Inferior parietal cortex (tissue), 1 donor: ENCODE data around the gene PRPF19.
A peak's percentile ranks its signal among the peaks of the same experiment; 100 is the strongest.

Source experiments
- DNase-seq: peaks from one replicate; pipeline ENCODE4 v3.0.0-alpha.2; 2016; ENCODE audit errors: extremely low spot score

The PRPF19 gene

DNA sequence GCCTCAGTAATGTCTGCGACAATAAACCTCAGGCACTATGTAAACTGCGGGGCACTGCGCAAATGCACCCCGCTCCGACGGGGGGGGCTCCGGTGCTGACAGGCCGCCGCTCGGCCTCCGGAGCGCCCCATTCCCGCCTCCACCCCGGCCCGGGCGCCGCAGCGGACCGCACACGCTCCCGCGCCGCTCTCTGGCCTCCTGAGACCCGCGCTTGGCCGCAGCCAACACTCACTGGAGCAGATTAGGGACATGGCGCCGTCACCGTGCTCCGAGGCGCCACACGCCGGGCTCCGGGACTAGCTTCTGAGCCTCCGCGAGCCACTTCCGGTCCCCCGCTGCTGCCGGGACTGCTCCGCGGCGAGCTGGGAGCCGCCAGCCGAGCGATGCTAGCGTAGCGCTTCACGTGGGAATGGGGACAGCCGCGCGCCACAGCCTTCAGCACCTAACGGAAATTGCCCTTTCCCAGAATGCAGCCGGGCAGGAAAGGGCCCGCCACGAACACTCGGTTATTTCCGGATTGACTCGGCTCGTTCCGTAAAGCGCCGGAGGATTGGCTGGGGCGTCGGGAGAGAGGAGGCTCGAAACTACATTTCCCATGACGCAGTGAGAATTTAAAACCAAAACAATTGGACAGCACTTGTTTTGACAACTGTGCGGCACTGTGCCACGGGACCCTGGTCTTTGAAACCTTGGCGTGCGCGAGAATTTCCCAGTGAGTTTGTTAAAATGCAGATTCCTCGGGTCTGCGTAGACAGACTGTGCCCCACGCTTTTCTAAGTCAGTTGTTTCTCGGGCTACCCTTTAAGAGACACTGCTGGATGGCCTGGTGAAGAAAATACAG is at the start of gene PRPF19:
Gene PRPF19 (minus strand): TSS at position 454 of the 841 bp plus-strand sequence. CDS start 203 bp downstream, at position 251.
- DNase-seq = peak; percentile 99

DNA sequence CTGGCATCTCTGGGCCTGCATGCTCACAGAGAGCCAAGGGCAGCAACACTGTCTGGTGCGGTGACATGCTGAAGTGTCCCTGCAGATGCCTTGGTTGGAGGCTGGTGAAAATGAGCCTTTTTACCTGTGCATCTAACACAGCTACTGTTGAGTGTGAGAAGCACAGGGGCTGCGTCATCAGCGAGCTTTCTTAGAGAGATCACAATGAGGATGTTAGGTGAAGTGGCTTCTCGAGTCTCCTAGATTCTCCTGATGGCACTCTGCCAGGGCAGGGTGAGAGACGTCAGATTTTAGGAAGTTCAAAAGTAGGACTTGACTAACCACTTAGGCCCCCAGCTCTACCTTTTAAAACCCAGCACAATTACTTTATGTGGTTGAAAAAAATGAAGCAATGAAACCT is 49.2 kb upstream of the PRPF19 start:
- DNase-seq = no peak

DNA sequence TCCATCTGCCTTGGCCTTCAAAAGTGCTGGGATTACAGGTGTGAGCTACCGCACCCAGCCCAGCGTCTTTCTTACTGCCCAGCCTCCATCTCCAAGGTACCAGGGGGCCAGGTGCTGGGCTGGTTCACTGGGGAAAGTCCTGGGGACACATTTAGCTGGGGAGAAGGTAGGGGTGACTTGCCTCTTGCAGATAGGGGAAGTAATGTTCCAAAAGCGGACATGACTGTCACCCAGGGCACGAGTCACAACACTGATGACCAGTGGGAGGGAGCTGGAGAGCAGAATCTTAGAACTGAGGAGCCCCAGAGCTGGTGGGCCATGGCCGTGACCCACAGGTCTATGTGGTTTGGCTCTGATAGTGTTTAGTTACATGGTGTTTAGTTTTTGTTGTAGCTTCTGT is 48.0 kb upstream of the PRPF19 start:
- DNase-seq = no peak

DNA sequence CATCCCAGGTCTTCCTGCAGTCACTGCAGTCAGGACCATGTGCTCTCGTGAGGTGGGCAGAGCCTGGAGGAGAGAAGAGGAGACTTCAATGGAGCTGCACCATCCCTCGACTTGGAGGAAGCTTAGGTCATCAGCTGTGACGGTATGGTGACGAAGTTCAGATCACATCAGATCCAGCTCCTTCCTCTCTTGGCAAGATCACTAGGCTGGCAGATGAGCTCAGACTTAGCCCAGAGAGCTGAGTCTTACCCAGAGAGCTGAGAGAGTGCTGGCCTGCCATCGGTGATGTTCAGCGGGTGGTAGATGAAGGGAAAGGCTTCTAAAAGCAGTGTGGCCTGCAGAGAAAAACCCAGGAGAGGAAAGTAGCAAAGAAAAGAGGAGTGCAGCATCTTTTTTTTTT is 47.4 kb upstream of the PRPF19 start:
- no peak for DNase-seq

DNA sequence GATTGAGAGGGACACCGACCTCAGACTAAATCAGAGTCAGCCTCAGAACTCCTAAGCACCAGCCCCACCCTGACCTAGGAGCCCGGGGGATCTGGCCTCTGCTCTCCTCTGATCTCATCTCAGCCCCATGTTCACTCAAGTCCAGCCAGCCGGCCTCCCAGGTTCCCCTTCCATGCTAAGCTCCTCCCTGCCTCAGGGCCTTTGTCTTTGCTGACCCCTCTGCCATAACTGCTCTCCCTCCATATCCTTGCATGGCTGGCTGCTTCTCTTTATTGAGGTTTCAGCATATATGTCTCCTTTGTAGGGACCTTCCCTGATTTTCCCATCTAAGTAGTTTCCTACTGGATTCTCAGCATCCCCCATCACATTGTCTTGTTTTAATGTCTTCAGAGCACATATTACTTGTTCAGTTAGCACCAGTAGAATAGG is 46.4 kb upstream of the PRPF19 start:
- DNase-seq = no peak

DNA sequence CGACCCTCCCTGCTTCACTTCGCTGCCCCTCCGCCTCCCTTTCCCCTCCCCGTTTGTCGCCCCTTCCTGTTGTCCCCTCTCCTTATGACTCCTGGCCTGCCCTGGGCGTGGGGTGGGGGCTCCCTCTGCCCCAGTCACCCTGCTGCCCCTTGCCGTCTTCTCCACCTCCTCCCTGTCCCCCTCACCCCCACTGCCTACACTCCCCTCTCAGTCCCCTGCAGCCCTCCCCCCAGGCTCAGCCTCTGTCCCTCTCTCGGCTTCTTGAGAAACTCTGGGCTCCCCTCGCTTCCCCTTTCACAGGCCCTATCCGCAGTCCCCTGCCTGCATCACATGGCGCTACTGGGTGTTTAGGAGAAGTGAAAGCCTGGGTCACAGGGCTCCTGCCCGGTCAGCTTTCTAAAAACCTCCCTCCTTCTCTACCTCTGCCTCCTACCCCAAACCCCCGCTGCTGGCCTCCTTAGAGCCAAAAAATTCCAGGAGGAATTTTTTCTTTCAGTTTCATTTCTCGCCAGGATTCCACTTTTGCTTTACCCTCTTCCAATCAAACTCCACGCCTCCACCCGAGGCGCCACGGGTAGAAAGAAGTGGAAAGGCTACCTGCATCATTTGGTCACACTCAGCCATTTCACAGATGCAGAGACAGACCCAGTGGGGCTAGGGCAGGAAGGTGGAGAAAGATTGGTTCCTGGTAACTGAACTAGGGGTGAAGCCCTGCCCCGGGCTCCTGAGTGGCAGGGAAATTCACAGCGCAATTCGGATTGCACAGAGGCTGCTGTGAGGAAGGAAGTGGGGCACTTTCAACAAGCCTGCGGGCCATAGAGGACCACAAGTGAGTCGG is 45.7 kb upstream of the PRPF19 start, which contains the start of gene SLC15A3:
Gene SLC15A3 (minus strand): TSS at position 273 of the 838 bp plus-strand sequence. CDS start 625 bp downstream, outside the sequence.
- no peak for DNase-seq

DNA sequence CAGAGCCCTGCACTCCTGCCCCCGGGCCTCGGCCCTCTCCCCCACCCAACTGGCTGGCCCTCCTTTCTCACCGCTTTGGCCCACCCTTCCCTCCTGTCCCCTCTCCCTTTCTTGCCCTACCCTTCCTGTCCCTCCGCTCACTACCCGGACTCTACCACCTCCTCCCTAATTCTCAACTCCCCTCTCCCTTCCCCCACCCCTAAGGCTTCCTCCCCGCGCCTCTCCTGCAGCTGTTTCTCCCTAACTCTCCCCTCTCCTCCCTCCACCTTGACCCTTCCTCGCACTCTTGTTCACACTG is 45.2 kb upstream of the PRPF19 start:
- DNase-seq = no peak

DNA sequence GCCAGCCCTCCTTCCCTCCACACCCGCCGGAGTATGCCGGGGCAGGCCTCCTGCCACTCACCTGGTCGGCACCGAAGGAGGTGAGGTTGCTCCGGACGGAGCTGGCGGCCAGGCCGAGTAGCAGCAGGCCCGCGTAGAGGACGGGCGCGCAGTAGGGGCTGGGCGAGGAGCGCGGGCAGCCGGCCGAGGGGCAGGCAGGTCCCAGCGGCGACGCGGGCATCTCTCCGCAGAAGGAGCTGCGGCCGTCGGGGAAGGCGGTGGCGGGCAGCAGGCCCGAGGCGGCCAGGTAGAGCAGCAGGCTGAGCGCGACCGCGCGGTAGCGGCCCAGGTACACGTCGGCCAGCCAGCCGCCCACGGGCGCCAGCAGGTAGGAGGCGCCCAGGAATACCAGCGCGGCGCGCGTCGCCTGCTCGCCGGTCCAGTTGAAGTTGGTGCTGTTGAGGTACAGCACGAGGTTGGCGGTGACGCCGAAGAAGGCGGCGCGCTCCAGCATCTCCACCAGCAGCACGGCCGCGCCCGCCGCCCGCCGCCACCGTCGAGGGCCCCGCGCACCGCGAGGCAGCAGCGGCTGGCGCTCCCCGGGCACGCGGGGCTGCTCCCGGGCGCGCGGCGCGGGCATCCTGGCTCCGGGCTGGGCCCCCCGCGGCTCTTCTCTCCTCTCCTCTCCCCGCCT is 44.7 kb upstream of the PRPF19 start:
- DNase-seq = no peak

DNA sequence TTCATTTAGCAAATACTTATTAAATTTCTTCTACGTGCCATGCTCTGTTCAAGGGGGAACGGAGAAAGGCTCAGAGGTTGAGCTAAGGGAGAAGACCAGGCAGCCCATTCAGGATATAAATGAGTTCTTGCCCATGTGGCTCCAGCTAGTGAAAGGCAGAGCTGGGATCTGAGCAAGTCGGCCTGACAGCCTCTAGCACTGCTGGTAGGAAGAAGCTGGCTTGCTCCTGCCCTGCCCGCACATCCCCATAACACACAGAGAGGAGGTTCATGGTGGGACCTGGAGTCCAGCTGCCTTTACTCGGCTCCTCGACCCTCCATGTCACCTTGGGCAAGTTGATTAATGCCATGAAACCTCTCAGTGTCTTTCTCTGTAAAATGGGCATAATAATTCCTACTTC is 43.6 kb upstream of the PRPF19 start:
- no peak for DNase-seq

DNA sequence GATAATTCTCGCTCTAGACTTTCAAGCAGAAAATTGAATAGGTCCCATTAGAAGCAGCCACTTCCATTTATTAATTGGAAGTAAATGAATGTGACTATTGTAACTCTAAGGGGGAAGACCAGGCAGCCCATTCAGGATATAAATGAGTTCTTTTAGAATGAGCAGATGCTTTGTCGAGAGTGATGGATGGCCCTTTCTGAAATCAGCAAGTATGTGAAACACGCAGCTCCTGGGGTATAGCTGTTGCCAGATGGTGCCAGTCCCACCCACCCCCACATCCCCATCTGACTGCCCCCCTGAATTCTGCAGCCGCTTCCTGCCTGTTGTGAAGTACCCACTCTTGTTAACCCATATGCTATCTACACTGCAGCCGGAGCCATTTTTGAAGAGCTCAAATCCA is 41.9 kb upstream of the PRPF19 start:
- DNase-seq = no peak

DNA sequence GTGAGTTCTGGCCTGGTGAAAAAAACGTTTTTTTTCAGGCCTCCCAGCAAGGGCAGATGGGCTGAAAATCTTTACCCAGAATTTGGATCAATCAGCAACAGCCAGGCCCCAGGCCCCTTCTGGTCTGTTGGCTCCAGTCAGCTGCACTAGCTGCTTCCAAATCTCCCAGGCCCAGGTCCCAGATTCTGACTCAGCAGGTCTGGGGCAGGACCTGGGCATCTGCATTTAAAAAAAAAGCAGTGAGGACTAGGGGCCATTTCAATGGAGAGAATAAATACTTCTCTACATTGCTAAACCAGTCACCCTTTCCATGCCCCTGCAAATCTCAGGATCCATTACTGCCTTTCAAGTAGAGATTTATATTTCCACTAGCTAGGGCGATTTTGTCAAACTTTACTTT is 41.3 kb upstream of the PRPF19 start:
- DNase-seq = no peak

DNA sequence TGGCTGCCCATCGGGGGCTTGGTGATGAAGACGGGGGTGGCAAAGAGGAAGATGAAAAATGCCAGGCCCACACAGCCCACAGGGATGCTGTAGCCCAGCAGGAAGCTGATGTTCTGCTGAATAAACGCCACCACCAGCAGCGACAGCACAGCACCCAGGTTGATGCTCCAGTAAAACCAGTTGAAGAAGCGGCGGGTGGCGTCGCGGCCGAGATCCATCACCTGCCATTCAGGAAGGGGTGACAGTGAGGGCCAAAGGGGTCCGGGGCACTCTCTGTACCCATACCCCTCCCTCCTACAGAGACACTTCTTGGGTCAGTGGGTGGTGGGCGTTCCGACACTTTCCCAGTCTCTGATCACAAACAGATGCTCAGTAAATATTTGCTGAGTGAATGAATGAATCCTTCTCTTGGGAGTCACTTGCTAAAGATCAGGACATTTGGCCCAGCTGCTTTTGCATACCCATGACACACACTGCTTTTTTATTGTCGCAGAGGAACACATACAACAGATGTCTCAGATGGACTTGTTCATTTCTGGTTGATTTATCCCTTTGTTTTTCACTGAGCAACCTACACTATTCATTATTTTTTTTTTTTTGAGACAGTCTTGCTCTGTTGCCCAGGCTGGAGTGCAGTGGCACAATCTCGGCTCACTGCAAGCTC is 40.3 kb upstream of the PRPF19 start:
- no peak for DNase-seq

DNA sequence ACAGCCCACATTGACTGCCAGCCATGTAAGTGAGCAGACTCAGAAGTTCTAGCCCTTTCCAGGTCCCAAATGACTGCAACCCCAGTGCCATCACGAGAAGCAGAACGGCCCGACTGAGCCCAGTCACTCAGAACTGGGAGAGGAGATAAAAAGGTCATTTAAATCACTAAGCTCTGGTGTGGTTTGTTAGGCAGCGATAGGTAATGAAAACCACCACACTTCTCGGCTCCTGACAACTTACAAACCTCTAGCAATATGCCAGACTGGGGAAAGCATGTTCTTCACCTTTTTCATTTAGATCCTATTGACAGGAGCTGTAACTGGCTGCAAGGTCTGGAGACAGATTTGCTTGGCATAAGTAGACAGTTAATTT is 38.9 kb upstream of the PRPF19 start:
- DNase-seq = no peak

DNA sequence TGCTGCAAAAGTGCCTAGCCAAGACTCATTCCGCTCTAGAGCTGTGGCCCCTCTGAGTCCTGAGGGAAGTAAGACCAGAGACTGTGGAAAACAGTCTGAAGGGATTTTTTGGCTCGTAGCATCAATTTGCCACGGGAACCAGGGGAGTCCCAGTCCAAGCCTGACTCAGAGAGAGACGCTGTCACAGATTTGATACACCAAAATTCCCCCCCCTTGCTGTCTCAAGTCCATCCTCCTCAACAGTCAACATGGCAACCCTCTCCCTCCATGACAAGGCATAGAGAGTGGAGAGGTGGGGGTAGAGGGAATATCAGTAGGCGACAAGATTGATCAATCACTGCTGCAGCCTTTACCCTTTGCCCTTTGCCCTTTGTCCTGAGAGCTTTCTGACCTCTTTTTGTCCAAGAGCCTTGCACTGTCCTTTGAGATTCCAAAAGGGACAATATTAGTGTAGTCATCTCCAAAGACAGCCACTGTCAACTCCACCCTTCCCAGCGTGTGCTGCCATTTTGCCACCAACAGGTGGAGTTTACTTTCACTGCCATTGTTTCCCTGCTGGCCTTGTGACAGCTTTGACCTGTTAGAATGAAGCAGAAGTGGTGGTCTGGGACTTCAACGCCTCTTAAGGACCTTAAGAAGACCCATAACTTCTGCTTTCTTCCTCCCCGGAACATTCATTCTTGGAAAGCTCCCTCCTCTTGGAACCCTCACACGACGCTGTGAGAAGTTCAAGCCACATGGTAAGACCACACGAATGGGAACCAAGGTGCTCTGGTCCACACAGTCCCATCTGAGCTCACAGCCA is 38.3 kb upstream of the PRPF19 start:
- no peak for DNase-seq

DNA sequence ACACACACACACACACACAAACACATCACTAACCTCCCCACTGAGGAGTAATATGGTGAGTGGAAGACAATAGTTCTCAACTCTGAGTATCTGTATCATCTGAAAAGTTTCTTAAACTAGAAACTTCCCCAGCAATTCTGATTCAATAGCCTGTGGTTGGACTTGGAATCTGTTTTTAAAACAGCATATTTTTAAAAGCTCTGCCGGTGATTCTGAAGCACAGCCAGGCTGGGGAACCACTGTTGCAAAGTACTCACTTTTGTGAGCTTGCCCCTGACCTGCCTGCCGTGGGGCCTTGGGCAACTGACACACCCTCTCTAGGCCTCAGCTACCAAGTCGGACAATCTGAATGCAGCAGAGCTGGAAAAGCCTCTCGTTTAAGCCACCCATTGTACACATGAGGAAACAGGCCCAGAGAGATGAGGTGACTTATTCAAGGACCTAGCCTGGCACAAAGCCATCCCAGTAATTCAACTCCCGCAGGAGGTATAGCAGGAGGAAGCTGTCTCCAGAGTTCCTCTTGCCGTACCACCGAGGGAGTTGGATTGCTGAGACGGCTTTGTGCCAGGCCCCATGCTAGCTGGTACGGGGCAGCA is 36.7 kb upstream of the PRPF19 start:
- DNase-seq = no peak

DNA sequence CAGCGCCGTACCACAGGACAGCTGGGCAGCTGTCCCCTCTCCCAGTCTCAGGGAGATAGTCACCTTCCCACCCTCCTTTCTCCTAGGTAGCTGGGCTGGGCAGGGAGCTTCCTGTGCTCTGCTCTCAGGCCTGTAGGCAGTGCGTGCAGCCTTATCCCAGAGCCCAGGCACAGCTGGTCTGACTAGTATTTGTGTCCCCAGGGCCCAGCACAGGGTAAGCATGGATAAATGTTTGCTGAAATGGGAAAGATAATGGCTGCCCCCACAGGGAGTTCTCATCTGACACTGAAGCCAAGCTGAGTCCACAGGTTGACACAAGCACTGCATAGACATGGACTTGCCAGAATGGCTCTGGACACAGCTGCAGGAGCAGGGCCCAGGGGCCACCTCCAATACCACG is 35.8 kb upstream of the PRPF19 start:
- DNase-seq = no peak

DNA sequence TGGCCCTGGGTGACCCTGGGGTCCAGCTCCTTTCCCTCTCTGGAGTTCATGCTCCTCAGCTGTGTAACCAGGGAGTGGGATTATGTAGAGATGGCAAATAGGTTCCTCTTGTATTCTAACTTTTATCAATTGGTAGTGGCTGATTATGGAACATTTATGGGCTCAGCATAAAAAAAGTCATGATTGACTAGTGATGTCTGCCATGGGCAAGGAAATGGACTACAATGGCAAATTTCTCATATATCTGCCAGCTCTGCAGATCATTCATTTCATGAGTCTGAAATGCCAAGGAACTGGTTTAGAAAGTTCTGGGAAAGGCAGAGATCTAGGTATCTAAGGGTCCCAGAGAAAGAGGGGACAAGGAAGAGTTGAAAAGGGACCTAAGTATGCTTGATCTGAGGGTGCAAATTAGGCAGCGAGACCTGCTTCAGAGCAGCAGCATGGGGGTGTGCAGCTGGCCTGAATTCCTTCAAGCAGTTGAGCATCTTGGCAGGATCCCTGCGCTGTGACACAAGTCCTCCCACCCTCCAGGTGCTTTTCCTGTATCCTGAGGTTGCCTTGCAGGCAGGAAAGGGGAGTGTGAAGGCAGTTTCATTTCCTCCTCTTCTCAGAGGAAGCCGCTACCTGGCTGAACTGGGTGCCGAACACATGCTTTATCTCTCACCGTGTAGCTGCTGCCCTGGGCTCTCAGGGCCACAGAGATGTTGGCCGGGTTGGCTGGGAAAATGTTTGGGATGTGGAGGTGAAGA is 35.2 kb upstream of the PRPF19 start:
- DNase-seq = no peak

DNA sequence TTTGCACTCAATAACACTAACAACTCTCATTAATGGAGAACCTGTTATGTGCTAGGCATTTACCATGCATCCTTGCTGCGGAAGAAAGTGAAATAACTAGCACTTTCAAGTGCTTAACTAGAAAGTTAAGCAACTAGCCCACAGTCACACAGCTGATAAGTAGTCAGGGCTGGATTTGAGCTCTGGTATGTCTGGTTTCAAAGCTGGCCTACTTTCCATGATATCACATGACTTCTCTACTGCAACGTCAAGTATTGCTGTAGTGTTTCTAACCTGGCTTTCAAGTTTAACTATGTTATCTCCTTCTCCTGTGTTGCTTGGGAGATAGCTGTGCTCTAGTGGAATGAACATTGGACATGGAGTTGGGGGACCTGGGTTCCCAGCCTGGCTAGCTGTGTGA is 33.5 kb upstream of the PRPF19 start:
- no peak for DNase-seq

DNA sequence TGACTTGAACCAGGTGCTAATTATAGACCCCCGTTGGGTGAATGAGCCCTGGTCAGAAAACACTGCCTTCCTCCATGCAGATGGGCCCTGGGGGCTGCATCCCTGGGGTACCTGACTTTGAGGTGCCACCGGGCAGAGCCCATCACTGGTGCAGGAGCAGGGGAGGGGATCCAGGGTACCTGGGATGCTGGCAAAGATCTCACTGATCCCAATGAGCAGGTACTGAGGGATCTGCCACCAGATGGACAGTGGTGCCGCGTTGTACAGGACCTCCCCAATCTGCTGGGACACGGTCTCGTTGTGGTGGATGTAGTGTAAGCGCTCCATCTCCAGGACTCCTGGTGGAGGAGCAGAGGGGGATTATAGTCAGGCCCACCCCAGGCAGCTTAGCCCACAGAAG is 32.9 kb upstream of the PRPF19 start:
- DNase-seq = no peak

DNA sequence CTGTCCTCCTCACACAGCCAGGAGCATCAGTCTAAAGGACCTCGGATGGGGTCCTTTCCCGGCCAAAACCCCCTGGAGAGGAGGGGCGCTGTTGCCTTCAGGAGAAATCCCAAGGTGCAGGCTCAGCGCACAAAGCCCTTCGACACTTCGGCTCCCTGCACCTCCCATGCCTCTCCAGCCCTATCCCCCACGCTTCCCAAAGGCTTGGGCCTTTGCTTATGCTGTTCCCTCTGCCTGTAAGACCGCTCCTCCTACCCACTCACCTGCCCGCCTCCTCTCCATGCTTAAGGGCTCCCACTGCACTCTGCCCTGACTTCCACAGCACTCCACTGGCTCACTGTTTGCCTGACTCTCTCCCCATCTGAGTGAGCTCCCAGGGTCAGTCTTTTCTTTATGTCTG is 32.1 kb upstream of the PRPF19 start:
- DNase-seq = no peak
